MCF 10A (cell line): ENCODE results near the gene TINAG. TPM values are rescaled to one million over a fixed set of nuclear protein-coding genes. Genes with fewer than 3 reads are reported as not detected.
"Not testable (repeated sequence)": the region's sequence is repeated elsewhere in the genome, so short reads cannot be mapped to it uniquely, and the experiment has no call there.

Experiments used
- BruUV-seq: library from RNA; stranded (reverse); fragments of 400-500 nt; replicated peaks from 2 replicates; lab custom pipeline; 2021; lab: Mats Ljungman, UMichigan
- CTCF ChIA-PET: fragments of 300-600 bp; sonication (Branson Sonifier 250); formaldehyde crosslinking; extraction: SDS; loops from one replicate; lab custom pipeline; 2021; ENCODE audit warnings: antibody characterized with exemption, inconsistent platforms; lab: Yijun Ruan, JAX
- POLR2A ChIA-PET: fragments of 300-600, 350-650 bp; sonication (Branson Sonifier 250); formaldehyde crosslinking; extraction: SDS; loops from one replicate; lab custom pipeline; 2020; ENCODE audit warnings: antibody characterized with exemption, inconsistent platforms; lab: Yijun Ruan, JAX
- DNase-seq: peaks from one replicate; pipeline ENCODE4 v3.0.0-alpha.2; 2018; ENCODE audit not compliant: unreplicated experiment
- H3K27ac Mint-ChIP-seq: one replicate; pipeline ENCODE4 v1.8.0; 2022; ENCODE audit warnings: mild to moderate bottlenecking, low read depth, mixed read lengths; ENCODE audit not compliant: unreplicated experiment
- H3K27me3 Mint-ChIP-seq: one replicate; pipeline ENCODE4 v1.8.0; 2022; ENCODE audit warnings: mixed read lengths; ENCODE audit not compliant: insufficient read depth, unreplicated experiment
- H3K36me3 Mint-ChIP-seq: one replicate; pipeline ENCODE4 v1.8.0; 2022; ENCODE audit warnings: mild to moderate bottlenecking, moderate library complexity, mixed read lengths; ENCODE audit not compliant: insufficient read depth, unreplicated experiment
- H3K4me1 Mint-ChIP-seq: one replicate; pipeline ENCODE4 v1.8.0; 2022; ENCODE audit warnings: mixed read lengths; ENCODE audit not compliant: insufficient read depth, unreplicated experiment
- H3K4me3 Mint-ChIP-seq: one replicate; pipeline ENCODE4 v1.8.0; 2022; ENCODE audit warnings: mild to moderate bottlenecking, moderate library complexity, mixed read lengths; ENCODE audit not compliant: unreplicated experiment
- H3K9me3 Mint-ChIP-seq: one replicate; pipeline ENCODE4 v1.8.0; 2022; ENCODE audit warnings: mixed read lengths; ENCODE audit not compliant: unreplicated experiment
- CTCF ChIP-seq: fragments of 200-600 bp; IDR thresholded peaks from one replicate; pipeline ENCODE4 v1.8.0; 2022; ENCODE audit warnings: antibody characterized with exemption, mild to moderate bottlenecking; ENCODE audit not compliant: unreplicated experiment
- intact Hi-C: fragments of 100-400 bp; cut with micrococcal nuclease; formaldehyde crosslinking; loops from 2 replicates; pipeline ENCODE4 v1.14.1; 2022
- total RNA-seq: library from RNA; stranded (reverse); gene quantifications from 2 replicates; pipeline ENCODE4 v1.2.3, GENCODE V29; 2022

TINAG gene
- total RNA-seq, 1 experiment from 2014 or later = not detected

DNA sequence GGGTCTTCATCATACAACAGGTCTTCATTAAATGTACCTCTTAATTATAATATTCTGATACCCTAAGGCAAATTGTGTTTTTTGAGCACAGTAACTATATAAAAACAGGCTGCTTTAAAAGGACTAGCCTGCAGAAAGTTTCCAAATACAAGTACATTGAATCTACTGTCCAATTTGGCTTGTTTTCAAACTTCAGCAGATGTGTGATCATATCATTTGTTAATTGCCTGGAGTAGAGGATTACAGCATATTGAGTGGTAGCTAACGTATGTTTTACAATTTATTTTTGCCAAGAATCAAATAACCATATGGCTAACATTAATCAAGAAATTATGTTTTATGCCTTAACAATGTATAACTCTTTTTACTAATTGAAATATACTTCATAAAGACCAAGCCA lies 12.6 kb downstream of the TINAG start:
- no peak overlapping the region for H3K27ac Mint-ChIP-seq
- no TSS peak for BruUV-seq
- CTCF ChIA-PET = no interaction called here
- H3K27me3 Mint-ChIP-seq = no peaks in the 10 kb centered on the region
- H3K9me3 Mint-ChIP-seq = no peaks in the 10 kb centered on the region
- H3K4me1 Mint-ChIP-seq = no peaks in the 10 kb centered on the region
- intact Hi-C loops = no loop called here
- TF ChIP-seq CTCF = no peak
- no peak overlapping the region for H3K4me3 Mint-ChIP-seq
- DNase-seq = no peak
- POLR2A ChIA-PET = no interaction called here
- H3K36me3 Mint-ChIP-seq = no peaks in the 10 kb centered on the region

DNA sequence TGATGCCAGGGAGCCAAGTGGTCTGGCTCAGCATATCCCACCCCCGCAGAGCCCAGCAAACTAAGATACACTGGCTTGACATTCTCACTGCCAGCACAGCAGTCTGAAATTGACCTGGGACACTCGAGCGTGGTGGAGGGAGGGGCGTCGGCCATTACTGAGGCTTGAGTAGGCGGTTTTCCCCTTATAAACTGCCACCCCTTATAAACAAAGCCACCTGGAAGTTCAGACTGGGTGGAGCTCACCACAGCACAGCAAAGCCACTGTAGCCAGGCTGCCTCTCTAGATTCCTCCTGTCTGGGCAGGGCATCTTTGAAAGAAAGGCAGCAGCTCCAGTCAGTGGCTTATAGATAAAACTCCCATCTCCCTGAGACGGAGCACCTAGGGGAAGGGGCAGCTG lies 19.4 kb downstream of the TINAG start:
- Mint-ChIP-seq H3K27ac (no peak overlapping the region), H3K9me3 (peaks cover 35% of the 10 kb centered on the region), H3K4me1 (no peaks in the 10 kb centered on the region), H3K36me3 (no peaks in the 10 kb centered on the region), H3K4me3 (no peak overlapping the region), H3K27me3 (no peaks in the 10 kb centered on the region)
- POLR2A ChIA-PET = interaction anchor here (0.6 kb wide), 1 partner anchor 538 kb away, joined by 4 read pairs; no protein-coding TSS in a partner anchor
- no peak for DNase-seq
- intact Hi-C loops = no loop called here
- no peak for TF ChIP-seq CTCF
- CTCF ChIA-PET = no interaction called here
- no TSS peak for BruUV-seq

DNA sequence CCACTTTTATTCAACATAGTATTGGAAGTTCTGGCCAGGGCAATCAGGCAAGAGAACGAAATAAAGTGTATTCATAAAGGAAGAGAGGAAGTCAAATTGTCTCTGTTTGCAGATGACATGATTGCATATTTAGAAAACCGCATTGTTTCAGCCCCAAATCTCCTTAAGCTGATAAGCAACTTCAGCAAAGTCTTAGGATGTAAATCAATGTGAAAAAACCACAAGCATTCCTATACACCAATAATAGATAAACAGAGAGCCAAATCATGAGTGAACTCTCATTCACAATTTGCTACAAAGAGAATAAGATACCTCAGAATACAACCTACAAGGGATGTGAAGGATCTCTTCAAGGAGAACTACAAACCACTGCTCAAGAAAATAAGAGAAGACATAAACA lies 23.3 kb downstream of the TINAG start:
- H3K4me1 Mint-ChIP-seq, POLR2A ChIA-PET, intact Hi-C loops, DNase-seq, H3K4me3 Mint-ChIP-seq, H3K36me3 Mint-ChIP-seq, H3K27ac Mint-ChIP-seq, BruUV-seq, CTCF ChIA-PET, H3K27me3 Mint-ChIP-seq: not testable (repeated sequence)
- H3K9me3 Mint-ChIP-seq = peaks cover 35% of the 10 kb centered on the region

DNA sequence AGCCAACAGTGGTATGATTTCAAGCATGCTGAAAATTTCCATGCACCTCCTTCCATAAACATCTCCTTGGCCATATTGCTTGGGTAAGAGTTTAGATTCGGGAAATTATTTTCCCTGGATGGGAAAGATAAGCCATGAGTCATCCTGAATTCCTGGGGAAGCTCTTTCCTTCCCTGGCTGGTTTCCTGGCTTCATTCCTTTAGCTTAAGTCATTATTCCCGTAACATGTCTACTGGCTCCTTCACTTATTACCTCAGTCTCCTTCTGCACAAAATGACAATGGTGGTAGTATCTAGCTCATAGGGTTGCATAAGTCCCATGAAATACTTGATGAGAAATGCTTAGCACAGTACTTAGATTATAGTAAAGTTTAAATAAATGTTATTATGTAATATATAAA lies 27.6 kb downstream of the TINAG start:
- no peaks in the 10 kb centered on the region for H3K27me3 Mint-ChIP-seq
- intact Hi-C loops = no loop called here
- POLR2A ChIA-PET = interaction anchor here (0.6 to 1.5 kb wide), 2 partner anchors 45 to 85 kb away, joined by 3 to 4 read pairs; no protein-coding TSS in a partner anchor
- DNase-seq = peak; percentile 95
- peaks cover 4% of the 10 kb centered on the region for H3K36me3 Mint-ChIP-seq
- H3K27ac Mint-ChIP-seq = peak overlapping the region; percentile 16
- no peak for TF ChIP-seq CTCF
- CTCF ChIA-PET = no interaction called here
- BruUV-seq = no TSS peak
- no peak overlapping the region for H3K4me3 Mint-ChIP-seq
- peaks cover 9% of the 10 kb centered on the region for H3K4me1 Mint-ChIP-seq
- H3K9me3 Mint-ChIP-seq = peaks cover 9% of the 10 kb centered on the region

- CTCF ChIA-PET = interaction anchor here (0.9 kb wide), 1 partner anchor 86 kb away, joined by 3 read pairs; no protein-coding TSS in a partner anchor
- TF ChIP-seq CTCF = no peak
- no peaks in the 10 kb centered on the region for H3K27me3 Mint-ChIP-seq
- no peaks in the 10 kb centered on the region for H3K36me3 Mint-ChIP-seq
- BruUV-seq = no TSS peak
- POLR2A ChIA-PET = interaction anchor here (0.6 kb wide), 1 partner anchor 256 kb away, joined by 3 read pairs; no protein-coding TSS in a partner anchor
- intact Hi-C loops = no loop called here
- no peak overlapping the region for H3K4me3 Mint-ChIP-seq
- no peak for DNase-seq
- no peak overlapping the region for H3K27ac Mint-ChIP-seq
- no peaks in the 10 kb centered on the region for H3K9me3 Mint-ChIP-seq
- H3K4me1 Mint-ChIP-seq = no peaks in the 10 kb centered on the region
These were observed 45.7 kb downstream of the TINAG start for GRCh38 chr6:54353975-54354374.
